ENCODE measurements around the gene NAIP.
"Not testable (repeated sequence)": the region's sequence is repeated elsewhere in the genome, so short reads cannot be mapped to it uniquely, and the experiment has no call there.

The NAIP gene

DNA sequence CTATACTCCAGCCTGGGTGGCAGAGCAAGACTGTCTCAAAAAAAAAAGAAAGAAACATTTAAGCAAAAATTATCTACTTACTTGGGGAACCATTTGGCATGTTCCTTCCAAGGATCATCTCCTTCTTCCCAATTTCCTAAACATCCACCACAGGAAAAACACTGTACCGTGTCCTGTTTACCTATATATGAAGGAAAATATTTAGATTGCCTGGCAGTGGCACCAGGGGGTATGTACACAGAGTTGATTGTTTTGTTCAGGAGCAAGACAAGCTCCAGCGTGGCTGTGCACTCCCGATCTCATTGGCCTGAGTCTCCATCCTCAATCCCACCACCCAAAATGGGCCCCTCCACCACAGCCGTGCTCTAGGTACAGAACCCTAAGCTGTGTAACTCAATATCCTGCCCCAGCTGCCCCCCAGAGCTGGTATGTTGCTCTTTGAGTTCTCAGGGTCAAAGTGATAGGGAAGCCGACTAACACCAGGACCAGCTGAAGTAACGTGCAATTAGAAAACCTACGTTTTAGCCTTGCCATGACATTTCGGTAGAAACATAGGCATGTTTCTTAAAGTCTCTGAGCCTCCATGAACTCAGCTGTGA is 13.8 kb downstream of the NAIP start:
- Histone ChIP-seq H3K4me3 (ENCODE audit: low read length) (no peak overlapping the region), H3K4me1 (ENCODE audit: control insufficient read depth, insufficient read depth, low read length) (no peaks in the 10 kb centered on the region), H3K36me3 (ENCODE audit: control insufficient read depth, insufficient read depth, low read length) (no peaks in the 10 kb centered on the region), H3K27me3 (ENCODE audit: control insufficient read depth, insufficient read depth, low read length) (no peaks in the 10 kb centered on the region), H3K9me3 (ENCODE audit: control insufficient read depth, low read length) (no peaks in the 10 kb centered on the region), H3K9ac (ENCODE audit: low read length) (no peak overlapping the region)

- not testable (repeated sequence) for H3K4me3 ChIP-seq (ENCODE audit: low read length); H3K27me3 ChIP-seq (ENCODE audit: control insufficient read depth, insufficient read depth, low read length); H3K9ac ChIP-seq (ENCODE audit: low read length); H3K9me3 ChIP-seq (ENCODE audit: control insufficient read depth, low read length); H3K36me3 ChIP-seq (ENCODE audit: control insufficient read depth, insufficient read depth, low read length); H3K4me1 ChIP-seq (ENCODE audit: control insufficient read depth, insufficient read depth, low read length)
Measured at GRCh38 chr5:71006983-71007382, 18.2 kb downstream of the NAIP start.

GRCh38 chr5:70984882-70985281 is 40.3 kb downstream of the NAIP start:
- not testable (repeated sequence) for H3K27me3 ChIP-seq (ENCODE audit: control insufficient read depth, insufficient read depth, low read length); H3K4me3 ChIP-seq (ENCODE audit: low read length); H3K9ac ChIP-seq (ENCODE audit: low read length); H3K36me3 ChIP-seq (ENCODE audit: control insufficient read depth, insufficient read depth, low read length); H3K9me3 ChIP-seq (ENCODE audit: control insufficient read depth, low read length); H3K4me1 ChIP-seq (ENCODE audit: control insufficient read depth, insufficient read depth, low read length)

GRCh38 chr5:70967220-70967619 is 57.9 kb downstream of the NAIP start:
- H3K4me3 ChIP-seq (ENCODE audit: low read length); H3K4me1 ChIP-seq (ENCODE audit: control insufficient read depth, insufficient read depth, low read length); H3K9me3 ChIP-seq (ENCODE audit: control insufficient read depth, low read length); H3K27me3 ChIP-seq (ENCODE audit: control insufficient read depth, insufficient read depth, low read length); H3K9ac ChIP-seq (ENCODE audit: low read length); H3K36me3 ChIP-seq (ENCODE audit: control insufficient read depth, insufficient read depth, low read length): not testable (repeated sequence)

DNA sequence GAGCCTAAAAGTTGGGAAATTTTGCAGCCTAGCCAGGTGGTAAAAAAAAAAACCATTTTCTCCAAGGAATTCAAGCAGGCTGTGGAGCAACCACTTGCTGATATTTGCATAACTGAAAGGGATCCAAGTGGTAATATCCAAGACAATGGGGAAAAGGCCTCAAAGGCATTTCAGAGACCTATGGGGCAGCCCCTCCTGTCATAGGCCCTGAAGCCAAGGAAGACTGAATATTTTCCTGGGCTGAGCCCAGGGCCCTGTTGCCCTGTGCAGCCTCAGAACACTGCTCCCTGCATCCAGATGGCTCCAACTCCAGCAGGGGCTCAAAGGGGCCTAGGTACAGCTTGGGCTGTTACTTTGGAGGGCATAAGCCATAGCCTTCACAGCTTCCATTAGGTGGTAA is 60.6 kb downstream of the NAIP start:
- not testable (repeated sequence) for H3K36me3 ChIP-seq (ENCODE audit: control insufficient read depth, insufficient read depth, low read length); H3K4me3 ChIP-seq (ENCODE audit: low read length); H3K27me3 ChIP-seq (ENCODE audit: control insufficient read depth, insufficient read depth, low read length)

DNA sequence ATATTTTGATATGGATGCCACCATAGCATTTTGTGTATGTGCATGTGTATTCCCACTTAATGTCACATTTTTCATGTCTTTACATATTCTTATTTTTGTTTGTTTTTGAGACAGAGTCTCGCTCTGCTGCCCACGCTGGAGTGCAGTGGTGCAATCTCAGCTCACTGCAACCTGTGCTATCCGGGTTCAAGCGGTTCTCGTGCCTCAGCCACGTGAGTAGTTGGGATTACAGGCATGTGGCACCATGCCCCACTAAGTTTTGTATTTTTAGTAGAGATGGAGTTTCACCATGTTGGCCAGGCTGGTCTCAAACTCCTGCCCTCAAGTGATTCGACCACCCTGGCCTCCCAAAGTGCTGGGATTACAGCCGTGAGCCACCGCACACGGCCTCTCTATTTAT is 72.1 kb downstream of the NAIP start:
- not testable (repeated sequence) for H3K4me3 ChIP-seq (ENCODE audit: low read length); H3K9ac ChIP-seq (ENCODE audit: low read length); H3K27me3 ChIP-seq (ENCODE audit: control insufficient read depth, insufficient read depth, low read length)

More for the DNA sequence above, 60.6 kb downstream of the NAIP start:
- H3K9me3 ChIP-seq (ENCODE audit: control insufficient read depth, low read length); H3K4me1 ChIP-seq (ENCODE audit: control insufficient read depth, insufficient read depth, low read length); H3K9ac ChIP-seq (ENCODE audit: low read length): not testable (repeated sequence)

GRCh38 chr5:70932560-70932959 is 92.6 kb downstream of the NAIP start:
- H3K4me1 ChIP-seq (ENCODE audit: control insufficient read depth, insufficient read depth, low read length); H3K36me3 ChIP-seq (ENCODE audit: control insufficient read depth, insufficient read depth, low read length); H3K4me3 ChIP-seq (ENCODE audit: low read length); H3K9ac ChIP-seq (ENCODE audit: low read length); H3K9me3 ChIP-seq (ENCODE audit: control insufficient read depth, low read length); H3K27me3 ChIP-seq (ENCODE audit: control insufficient read depth, insufficient read depth, low read length): not testable (repeated sequence)

More for the DNA sequence above, 72.1 kb downstream of the NAIP start:
- not testable (repeated sequence) for H3K9me3 ChIP-seq (ENCODE audit: control insufficient read depth, low read length); H3K36me3 ChIP-seq (ENCODE audit: control insufficient read depth, insufficient read depth, low read length); H3K4me1 ChIP-seq (ENCODE audit: control insufficient read depth, insufficient read depth, low read length)

- not testable (repeated sequence) for H3K27me3 ChIP-seq (ENCODE audit: control insufficient read depth, insufficient read depth, low read length); H3K9me3 ChIP-seq (ENCODE audit: control insufficient read depth, low read length); H3K4me3 ChIP-seq (ENCODE audit: low read length); H3K9ac ChIP-seq (ENCODE audit: low read length); H3K4me1 ChIP-seq (ENCODE audit: control insufficient read depth, insufficient read depth, low read length); H3K36me3 ChIP-seq (ENCODE audit: control insufficient read depth, insufficient read depth, low read length)
Measured at GRCh38 chr5:70931709-70932368, 93.3 kb downstream of the NAIP start.

DNA sequence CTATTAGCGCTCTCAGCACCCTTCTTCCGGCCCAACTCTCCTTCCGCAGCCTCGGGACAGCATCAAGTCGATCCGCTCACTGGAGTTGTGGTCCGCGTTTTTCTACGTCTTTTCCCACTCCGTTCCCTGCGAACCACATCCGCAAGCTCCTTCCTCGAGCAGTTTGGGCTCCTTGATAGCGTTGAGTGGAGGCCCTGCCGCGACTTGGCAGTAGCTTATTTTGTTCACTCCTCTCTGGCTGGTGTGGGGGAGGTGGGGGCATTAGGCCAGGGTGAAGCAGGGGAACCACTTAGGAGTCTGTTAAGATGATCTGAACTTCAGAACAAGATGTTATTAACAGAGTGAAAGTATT is 100.0 kb downstream of the NAIP start:
- H3K36me3 ChIP-seq (ENCODE audit: control insufficient read depth, insufficient read depth, low read length); H3K9ac ChIP-seq (ENCODE audit: low read length); H3K4me3 ChIP-seq (ENCODE audit: low read length); H3K4me1 ChIP-seq (ENCODE audit: control insufficient read depth, insufficient read depth, low read length); H3K9me3 ChIP-seq (ENCODE audit: control insufficient read depth, low read length); H3K27me3 ChIP-seq (ENCODE audit: control insufficient read depth, insufficient read depth, low read length): not testable (repeated sequence)

Data from mucosa of stomach (tissue), 1 donor.